ENCODE measurements around the gene PFDN4.

Gene PFDN4

GRCh38 chr20:54257071-54257816 is 49.4 kb downstream of the PFDN4 start (continued):
- TF ChIP-seq TSHZ2 (CRISPR knock-in tag; IDR thresholded peaks at IDR 0.05) (no peak), ZC3H10 (CRISPR knock-in tag; IDR thresholded peaks at IDR 0.05) (no peak), CSDC2 (CRISPR knock-in tag; IDR thresholded peaks at IDR 0.05) (no peak), ZNF565 (CRISPR knock-in tag; conservative IDR thresholded peaks at IDR 0.05; ENCODE audit: low read depth) (no peak), ZFP3 (CRISPR knock-in tag; IDR thresholded peaks at IDR 0.05) (no peak), RARB (CRISPR knock-in tag; IDR thresholded peaks at IDR 0.05) (no peak), SNAI2 (CRISPR knock-in tag; IDR thresholded peaks at IDR 0.05) (no peak), CSRNP3 (CRISPR knock-in tag; IDR thresholded peaks at IDR 0.05) (no peak)

GRCh38 chr20:54260116-54260515 is 52.2 kb downstream of the PFDN4 start:
- no peak for TF ChIP-seq RARB (CRISPR knock-in tag; IDR thresholded peaks at IDR 0.05)
- no peak for TF ChIP-seq ZNF70 (CRISPR knock-in tag; IDR thresholded peaks at IDR 0.05)
- TF ChIP-seq CSDC2 (CRISPR knock-in tag; IDR thresholded peaks at IDR 0.05), result no peak
- no peak for ATAC-seq

- TF ChIP-seq TCF4 (CRISPR knock-in tag; IDR thresholded peaks at IDR 0.05; ENCODE audit: borderline replicate concordance) (no peak), GLIS3 (CRISPR knock-in tag; IDR thresholded peaks at IDR 0.05) (no peak), ESRRG (CRISPR knock-in tag; IDR thresholded peaks at IDR 0.05) (no peak), ZNF565 (CRISPR knock-in tag; conservative IDR thresholded peaks at IDR 0.05; ENCODE audit: low read depth) (no peak), OSR1 (CRISPR knock-in tag; IDR thresholded peaks at IDR 0.05) (no peak), TOX (CRISPR knock-in tag; IDR thresholded peaks at IDR 0.05; ENCODE audit: borderline replicate concordance) (no peak), PATZ1 (CRISPR knock-in tag; IDR thresholded peaks at IDR 0.05; ENCODE audit: borderline replicate concordance) (no peak), ZNF70 (CRISPR knock-in tag; IDR thresholded peaks at IDR 0.05) (no peak), CSRNP3 (CRISPR knock-in tag; IDR thresholded peaks at IDR 0.05) (no peak), ZFP3 (CRISPR knock-in tag; IDR thresholded peaks at IDR 0.05) (no peak), TSHZ2 (CRISPR knock-in tag; IDR thresholded peaks at IDR 0.05) (no peak), ZNF8 (CRISPR knock-in tag; IDR thresholded peaks at IDR 0.05) (no peak), ZFP30 (CRISPR knock-in tag; IDR thresholded peaks at IDR 0.05) (no peak), SNAI2 (CRISPR knock-in tag; IDR thresholded peaks at IDR 0.05) (no peak), ARNTL (CRISPR knock-in tag; IDR thresholded peaks at IDR 0.05; ENCODE audit: borderline replicate concordance, low read depth) (no peak), ISL1 (CRISPR knock-in tag; IDR thresholded peaks at IDR 0.05) (no peak), CREB5 (CRISPR knock-in tag; IDR thresholded peaks at IDR 0.05; ENCODE audit: low read depth) (no peak), BACH2 (CRISPR knock-in tag; IDR thresholded peaks at IDR 0.05; ENCODE audit: borderline replicate concordance) (no peak)
- no peak for ATAC-seq
Observed at GRCh38 chr20:54262671-54263070, 54.8 kb downstream of the PFDN4 start.

Measured in SK-N-SH treated with all-trans-retinoic acid at 6 μM for 48 hours (cell line).